T-helper 2 cell treated with Interferon-gamma antibody and Interleukin-4, amounts not matched to agents 100 ng/mL and 5 ng/mL, for 36 hours (primary cell): ENCODE measurements around the gene GALNT2. TPM values are rescaled to one million over a fixed set of nuclear protein-coding genes. Genes with fewer than 3 reads are reported as not detected.

ENCODE experiments used
- intact Hi-C: fragments of 100-400 bp; cut with micrococcal nuclease; formaldehyde crosslinking; loops from one replicate; pipeline ENCODE4 v1.15.1; 2023
- total RNA-seq: library from RNA; stranded (reverse); gene quantifications from 2 replicates; pipeline ENCODE4 v1.2.3, GENCODE V29; 2022

The GALNT2 gene
- total RNA-seq, 1 donor from 2014 or later: 26.6 TPM

DNA sequence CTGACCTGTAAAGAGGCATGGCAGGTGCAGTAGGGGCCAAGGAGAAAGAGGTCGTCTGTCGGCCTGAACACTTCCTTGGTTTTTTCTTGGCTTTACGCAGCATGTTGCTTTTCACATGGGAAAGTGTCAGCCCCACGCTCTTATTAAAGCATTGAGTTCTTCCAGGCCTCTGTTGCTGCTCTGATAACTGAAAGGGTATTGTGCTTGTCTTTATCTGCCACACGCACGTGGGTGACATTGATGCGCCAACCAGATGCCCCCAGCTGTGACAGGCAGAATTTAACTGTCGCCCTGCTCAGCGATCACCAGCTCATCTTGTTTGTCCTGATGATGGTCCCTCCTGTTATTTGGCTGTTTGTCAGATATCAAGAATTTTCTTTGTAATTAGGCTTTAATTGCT is 76.5 kb downstream of the GALNT2 start:
- intact Hi-C loops: no loop called here

DNA sequence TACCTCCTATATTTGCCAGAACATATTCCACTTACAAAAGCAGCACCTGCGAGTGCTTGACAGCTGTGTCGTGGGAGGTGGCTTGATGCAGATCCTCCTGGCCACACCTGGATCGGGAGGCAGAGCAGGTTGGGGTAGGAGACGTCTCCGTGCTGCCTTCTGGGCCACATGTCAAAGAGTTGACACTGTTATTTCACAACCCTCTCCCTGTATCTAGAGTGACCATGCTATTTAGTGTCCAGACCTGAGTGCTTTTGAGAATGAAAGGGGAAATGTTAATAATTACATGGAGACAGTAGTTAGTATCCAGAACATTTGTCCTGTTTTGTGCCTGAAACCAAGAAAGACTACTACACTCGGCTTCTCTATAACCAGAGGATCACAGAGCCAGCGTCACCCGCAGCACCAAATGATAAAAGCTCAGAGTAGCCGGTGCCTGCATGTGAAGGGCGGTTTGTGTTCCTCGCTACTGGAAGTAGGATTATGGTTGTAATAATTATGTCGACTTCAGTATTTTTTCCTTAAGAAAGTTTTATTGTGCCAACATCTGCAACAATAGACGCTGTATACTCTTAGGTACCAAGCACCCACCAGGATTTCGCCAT is 77.1 kb downstream of the GALNT2 start:
- intact Hi-C loops: no loop called here

DNA sequence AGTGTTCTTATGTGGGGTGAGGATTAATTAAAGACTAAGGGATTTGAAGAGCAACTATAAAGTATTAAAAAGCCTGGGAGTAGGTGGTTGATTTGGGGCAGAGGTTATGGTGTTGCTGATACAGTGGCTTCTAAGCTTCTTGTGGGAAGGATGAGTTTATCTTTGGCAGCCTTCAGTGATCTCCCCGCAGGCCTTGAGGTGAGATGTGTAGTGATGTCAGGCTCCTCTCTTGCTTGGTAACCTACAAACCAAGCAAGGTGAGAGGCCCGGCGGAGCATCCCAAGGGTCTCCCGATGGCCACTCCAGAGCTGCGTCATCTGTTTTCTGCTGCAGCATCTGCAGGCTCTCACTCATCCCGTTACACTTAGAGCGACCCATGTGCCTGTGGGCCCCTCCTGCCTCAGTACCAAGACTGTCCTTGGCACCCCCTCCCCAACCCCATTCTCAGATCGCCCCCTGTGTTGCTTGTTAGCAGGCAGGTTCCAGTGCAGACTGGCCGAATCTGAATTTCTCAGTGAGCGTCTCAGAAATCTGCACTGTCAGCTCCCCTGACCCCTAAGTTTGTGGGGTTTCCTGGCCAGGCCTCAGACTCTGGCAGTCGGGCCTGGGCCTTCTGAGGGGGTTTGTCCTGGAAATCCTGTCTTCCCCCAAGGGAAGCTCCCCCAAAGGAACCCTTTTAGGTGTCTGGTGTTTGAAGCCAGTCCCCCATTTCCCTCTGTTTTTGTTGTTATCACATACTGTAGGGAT is 77.9 kb downstream of the GALNT2 start:
- intact Hi-C loops: no loop called here

DNA sequence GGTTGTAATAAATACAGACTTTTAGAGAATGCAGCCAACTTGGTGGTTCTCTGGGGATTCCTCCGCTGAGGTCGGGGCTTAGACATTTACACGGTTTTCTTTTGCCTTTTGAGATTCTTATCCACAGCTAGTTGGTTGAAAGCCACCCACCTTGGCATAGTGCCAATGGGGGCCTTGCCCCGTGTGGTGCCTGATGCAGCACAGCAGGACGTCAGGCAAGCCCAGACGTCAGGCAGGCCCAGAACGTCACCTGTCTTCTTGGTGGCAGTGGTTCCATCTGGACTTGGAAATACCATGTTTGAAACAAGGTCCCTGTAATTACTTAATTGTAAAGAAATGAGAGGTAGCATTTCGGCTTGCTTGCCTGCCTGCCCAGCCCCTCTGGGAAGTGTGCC is 78.5 kb downstream of the GALNT2 start:
- intact Hi-C loops: no loop called here

DNA sequence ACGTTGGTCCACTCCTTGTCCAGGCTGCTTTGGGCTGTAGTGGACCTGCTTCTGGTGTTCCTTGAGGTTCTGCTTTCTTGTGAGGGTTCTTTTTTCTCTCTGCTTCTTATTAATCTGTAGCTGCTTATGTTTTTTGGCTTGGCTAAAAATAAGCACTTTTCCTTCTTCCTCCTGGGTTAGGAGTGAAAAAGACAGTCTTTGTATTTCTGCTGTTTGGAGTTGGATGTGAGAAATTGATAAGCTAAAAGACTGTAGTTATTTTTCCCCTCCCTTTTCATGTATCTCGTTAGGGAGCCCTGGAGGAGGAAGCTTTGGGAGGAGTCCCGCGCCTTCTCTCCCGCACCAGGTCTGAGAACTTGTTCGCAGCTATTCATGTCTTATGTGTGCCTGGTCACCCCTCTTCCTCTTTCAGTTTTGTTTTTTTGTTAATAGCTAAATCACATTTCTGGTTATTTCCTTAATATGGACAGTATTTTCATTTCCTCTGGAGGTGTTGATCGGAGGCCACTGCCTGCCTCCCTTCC is 79.0 kb downstream of the GALNT2 start:
- intact Hi-C loops: no loop called here

DNA sequence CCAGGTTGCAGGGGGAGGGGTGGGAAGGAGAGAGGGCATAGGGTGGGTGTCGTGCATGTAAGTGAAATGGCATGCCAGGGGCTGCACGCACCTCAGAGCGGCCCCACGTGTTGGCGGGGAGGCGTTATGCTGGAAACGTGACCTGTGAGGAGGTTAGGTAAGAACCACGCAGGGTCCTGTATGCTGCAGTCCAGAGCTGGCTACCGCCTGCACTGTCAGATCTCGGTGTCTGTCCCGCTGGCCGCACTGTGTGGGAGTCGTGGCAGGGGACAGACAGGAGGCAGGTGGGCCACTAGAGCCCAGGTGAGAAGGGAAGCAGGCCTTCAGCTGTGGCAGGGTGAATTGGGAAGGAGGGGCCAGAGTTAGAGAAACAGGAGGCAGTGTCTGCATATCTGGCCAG is 79.7 kb downstream of the GALNT2 start:
- intact Hi-C loops: no loop called here

DNA sequence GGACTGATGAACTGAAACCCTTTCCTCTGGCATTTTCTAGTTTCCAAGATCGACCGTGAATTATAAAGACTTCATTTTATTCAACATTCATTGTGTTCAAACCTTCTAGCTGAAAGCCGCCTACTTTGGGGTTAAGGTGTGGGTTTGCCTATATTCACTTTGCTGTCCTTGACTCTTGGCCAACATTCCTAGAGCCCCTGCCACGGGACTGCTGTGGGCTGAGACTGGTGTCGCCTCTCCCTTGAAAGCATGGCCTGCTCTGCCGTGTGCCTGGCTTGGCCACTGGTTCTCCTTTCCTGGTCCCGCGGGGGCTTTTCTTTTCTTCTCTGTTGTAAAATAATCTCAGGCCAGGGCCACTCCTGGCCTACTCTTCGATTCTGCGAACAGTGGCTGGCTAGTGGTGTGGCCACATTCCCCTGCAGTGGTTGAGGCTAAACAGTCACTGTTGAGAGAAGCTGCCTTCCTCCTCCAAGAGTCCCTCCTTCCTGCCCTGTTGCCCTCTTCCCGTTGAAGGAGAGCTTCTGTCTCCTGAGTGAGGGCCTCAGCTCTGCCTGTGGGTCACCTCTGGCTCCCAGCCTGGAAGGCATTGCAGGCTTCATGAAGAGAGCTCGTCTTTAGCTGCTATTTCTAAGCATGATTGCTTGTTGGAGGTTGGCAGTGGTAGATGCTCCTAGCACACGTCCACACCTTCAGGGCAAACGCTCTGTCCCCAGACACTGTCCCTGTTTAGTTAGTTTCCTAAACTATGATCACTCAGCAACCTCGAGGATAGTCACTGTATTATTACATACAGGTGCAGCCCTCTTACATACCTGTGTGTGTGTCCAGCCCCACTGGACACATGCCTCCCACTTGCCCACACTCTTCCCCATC is 80.5 kb downstream of the GALNT2 start:
- intact Hi-C loops: no loop called here

DNA sequence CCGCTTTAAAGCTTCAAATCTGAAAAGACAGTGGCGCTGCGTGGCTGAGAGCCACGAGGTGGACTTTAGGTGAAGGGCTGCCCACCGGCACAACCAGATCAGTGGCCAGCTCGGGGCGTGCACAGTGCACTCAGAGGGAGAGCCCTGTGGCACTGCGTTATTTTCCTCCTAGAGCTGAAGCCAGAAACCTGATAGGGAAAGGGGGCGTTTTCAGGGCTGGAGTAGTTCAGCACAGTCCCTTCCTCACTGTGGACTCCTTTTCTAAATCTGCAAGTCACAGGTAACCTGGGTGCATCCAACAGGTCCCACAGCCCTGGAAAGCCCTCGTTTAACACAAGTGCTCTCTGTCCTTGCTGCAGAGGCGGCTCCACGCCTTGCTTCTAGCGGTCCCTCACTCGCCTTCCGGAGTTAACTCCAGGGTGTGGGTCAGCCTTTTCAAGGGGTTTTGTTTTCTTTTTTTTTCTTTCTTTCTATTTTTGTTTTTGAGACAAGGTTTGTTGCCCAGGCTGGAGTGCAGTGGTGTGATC is 81.2 kb downstream of the GALNT2 start:
- intact Hi-C loops: no loop called here

DNA sequence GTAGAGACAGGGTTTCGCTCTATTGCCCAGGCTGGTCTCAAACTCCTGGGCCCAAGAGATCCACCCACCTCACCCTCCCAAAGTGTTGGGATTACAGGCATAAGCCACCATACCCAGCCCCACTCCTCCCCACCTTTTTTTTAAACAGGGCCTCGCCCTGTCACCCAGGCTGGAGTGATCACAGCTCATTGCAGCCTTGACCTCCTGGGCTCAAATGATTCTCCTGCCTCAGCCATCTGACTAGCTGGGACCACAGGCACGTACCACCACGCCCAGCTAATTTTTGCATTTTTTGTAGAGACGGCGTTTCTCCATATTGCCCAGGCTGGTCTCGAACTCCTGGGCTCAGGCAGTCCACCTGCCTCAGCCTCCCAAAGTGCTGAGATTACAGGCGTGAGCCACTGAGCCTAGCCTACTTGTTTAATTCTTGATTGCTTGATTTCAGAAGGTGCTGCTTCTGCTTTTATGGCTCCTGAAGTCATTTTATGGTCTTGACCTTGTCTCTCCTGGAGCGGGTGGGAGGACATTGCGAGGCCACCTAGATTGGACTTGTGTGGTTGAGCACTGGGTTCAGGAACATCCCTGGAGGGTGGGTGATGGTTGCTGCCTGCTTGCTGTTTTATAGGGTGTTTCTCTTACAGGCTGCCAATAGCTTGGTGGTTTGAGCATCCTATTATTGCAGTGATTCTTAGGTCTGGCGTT is 81.9 kb downstream of the GALNT2 start:
- intact Hi-C loops: no loop called here

DNA sequence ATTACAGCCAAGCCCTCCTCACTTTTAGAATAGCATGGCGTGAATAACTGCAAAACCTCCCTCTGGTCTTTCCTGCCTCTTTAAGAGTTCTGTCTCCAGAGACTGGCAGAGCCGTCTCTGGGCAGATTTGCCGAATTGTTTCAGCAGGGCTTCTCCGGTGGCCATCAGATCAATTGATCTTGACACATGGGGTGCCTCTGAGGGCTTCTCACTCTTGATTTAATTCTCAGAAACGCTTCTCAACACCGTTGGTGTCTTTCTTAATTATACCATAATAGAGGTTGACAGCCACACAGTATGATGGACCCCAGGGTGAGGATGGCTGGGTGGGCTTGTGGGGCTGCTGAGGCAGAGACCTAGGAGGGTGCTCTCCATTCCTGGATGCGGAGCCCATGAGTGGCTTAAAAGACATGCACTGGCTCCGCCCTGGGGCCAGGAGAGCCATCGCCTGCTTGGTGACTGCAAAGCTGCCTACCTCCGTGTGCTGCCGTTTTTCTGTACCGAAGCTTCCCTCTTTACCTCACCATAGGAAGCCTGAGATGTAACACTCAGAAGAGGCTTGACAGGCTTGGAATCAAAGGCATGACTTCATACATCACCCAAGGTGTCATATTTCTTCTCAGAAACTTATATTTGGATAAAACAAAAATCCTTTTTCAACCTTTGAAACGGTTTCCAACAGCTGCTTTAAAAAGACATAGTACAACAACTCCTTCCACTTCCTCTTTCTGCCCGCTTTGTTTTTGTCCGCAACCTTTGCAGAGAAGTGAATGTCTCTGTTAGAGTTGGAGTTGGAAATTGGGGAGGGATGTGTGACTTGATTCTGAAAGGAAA is 82.9 kb downstream of the GALNT2 start:
- intact Hi-C loops: no loop called here

DNA sequence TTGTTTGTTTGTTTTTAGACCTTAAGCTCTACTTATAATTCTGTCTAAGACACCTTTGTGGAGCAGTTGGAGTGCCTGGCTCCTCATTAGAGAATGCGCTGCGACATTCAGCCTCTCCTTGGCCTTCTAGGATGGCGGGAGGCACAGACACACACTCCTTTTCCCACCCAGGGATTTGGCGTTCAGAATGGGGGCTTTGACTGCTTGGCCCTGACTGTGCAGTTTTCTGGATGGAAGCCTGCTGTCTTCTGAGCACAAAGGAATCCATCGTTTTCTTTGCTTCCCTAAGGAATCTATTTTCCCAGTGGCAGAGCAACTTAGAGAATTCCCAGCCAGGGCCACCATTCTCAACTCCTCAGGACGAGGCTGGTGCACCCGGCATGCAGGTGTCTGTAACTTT is 83.6 kb downstream of the GALNT2 start:
- intact Hi-C loops: no loop called here

DNA sequence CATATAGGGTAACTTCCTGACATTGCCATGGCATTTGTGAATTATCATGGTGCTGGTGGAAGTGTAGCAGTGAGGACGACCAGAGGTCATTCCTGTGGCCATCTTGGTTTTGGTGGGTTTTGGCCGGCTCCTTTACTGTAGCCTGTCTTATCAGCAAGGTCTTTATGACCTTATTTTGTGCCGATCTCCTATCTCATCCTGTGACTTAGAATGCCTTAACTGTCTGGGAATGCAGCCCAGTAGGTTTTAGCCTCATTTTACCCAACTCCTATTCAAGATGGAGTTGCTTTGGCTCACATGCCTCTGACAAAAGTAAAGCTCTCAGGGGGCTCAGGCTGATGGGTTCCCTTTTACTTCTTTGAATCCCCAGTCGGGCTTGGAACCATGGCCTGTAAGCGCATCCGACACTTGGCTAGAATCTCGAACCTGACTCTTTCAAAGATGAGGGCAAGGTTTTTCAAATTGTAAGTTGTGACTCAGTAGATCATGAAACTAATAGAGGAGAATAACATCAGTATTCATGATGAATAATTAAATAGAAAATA is 85.0 kb downstream of the GALNT2 start:
- intact Hi-C loops: no loop called here

DNA sequence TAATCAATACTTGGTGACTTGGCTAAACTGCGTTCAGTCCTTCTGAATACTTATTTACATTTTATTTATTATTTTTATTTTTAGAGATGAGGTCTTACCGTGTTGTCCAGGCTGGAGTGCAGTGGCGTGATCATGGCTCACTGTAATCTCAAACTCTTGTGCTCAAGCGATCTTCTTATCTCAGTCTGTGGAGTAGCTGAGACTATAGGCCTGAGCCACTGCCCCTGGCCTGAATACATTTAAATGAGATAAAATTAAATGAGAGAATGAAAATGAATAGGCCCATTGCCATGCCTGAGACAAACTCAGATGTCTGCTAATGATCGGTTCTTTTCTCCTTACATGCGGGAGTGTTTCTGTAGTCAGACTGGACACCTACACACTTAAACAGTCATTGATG is 86.0 kb downstream of the GALNT2 start:
- intact Hi-C loops: no loop called here

DNA sequence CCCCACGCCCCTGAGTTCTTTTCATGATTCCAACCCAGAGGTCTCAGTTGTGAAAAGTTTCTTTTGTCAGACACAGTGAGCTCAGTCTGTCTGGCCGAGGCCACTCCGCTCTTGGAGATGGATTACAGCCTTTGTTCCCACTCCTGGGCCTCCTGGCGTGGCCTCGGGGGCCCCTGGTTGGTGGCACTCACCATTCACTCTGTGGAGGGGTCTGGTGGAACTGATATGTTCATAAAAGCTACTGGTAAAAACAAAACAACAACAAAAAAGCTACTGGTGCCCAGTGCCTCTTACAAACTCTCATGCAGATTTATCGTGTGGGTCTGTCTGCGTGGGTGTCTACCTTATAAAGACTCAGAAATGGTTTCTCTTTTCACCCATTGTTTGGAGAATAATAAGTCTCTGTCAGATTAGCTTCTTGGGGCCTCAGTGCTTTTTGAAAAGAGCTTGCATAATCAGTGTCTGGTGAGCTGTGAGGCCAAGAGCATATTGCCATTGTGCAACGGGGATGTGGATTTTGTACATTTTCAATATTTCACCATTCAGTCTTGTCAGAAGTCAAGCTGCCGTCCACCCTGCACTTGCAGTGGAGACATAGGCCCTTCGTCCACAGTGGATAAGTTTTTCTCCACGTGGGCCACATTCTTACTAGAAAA is 86.7 kb downstream of the GALNT2 start:
- intact Hi-C loops: no loop called here

DNA sequence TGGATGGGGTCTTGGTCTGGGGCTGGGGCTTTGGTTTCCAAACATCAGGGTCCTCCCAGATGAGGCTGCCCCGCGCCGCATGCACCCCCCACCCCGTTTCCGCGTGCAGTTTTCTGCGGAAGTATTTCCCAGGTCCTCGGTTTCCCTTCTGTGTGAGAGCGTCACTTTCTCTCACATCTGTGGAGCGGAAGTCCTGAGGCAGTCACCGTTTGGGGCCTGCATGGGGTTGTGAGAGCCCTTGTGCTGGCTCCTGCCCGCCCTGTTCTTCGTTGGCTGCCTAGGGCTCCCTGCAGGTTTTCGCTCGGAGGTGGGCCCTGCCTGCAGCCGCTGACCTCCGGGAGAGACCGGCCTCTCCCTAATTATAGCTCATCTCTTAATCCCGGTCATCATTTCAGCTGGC is 88.0 kb downstream of the GALNT2 start:
- intact Hi-C loops: no loop called here

DNA sequence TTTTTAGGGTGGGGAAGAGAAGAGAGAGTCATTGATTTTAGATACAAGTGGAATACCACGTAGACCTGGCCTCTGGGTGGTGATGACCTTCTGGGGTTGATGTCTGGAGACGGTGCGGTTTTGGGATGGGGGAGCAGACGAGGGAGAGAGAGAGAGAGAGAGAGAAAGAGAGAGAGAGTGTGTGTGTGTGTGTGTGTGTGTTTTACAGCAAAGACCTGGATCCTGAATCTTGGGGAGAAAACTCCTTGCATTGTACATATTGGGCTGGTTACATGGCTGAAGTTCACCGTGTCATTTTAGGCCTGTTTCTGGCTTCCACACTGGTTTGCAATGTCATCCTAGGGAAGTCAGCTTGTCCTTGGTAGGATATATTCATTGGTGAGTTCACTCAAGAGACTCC is 89.0 kb downstream of the GALNT2 start:
- intact Hi-C loops: no loop called here

DNA sequence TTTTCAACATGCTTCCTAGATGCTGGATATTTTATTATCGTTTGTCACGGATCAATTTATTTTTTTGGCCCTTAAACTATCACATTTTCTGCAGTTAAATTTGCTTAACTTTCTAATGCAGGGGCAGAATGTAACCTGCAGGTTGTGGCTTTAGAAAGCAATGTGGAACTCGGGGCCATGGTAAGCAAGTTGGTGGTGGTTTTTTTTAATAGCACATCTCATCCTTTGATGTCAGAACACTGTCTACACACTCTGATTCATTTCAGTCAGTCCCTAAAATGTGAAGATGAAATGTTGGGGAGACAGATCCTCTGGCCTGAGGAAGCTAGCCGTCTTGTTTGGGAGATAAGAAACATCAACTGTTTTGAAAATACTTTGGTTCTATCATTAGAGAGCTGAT is 89.5 kb downstream of the GALNT2 start:
- intact Hi-C loops: no loop called here

DNA sequence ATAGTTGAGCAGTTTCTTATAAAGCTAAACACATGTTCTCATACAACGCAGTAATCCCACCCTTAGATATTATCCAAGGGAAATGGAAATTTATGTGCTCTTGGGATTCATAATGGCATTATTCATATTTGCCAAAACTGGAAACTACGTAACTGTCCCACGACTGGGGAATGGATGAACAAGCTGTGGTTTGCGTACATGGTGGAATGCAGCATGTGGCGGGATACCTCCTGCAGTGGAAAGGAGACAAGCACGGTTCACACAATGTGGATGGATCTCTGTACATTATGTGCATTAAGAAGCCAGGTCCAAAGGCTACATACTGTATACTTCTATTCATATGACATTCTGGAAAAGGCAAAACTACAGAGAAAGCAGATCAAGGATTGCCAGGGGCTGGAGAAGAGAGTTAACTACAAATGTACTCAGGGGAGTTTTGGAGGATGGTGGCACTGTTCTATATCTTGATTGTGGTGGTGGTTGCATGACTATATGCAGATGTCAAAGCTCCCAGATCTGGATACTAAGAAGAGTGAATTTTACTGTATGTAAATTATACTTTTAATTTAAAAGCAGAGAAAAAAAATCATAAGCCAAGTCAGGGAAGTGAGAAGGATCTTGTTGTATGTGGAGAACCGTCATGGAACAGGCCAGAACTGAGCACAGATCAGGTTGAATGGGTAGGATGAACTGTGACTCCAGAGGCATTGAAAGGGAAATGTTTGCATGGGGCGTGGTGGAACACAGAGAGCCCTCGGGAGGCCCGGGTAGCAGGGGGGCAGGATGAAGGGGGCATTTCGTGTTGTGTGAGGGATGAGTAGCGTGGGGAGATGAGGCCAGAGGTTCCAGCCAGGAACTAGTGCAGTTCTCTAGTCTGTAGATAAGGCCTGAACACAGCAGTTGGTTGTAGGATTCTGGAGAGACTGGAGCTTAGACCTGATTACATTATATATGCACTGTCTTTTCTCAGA is 90.7 kb downstream of the GALNT2 start:
- intact Hi-C loops: no loop called here
